Skeletal muscle tissue (tissue), 4 donors: ENCODE data around the gene YAP1. TPM values are rescaled to one million over a fixed set of nuclear protein-coding genes. Genes with fewer than 3 reads are reported as not detected.

Experiments used
- H3K27ac ChIP-seq: one replicate; pipeline ENCODE4 v1.7.0; 2013; ENCODE audit warnings: mild to moderate bottlenecking, low read depth, low read length, inconsistent platforms
- H3K27me3 ChIP-seq, 3 donors: one replicate each; pipeline ENCODE4 v1.7.0; 2013; ENCODE audit warnings: low read length in 3 of 3; ENCODE audit not compliant: control insufficient read depth in 3 of 3, insufficient read depth in 3 of 3
- H3K36me3 ChIP-seq, 3 donors: one replicate each; pipeline ENCODE4 v1.7.0; 2013; ENCODE audit warnings: low read length in 3 of 3; ENCODE audit not compliant: control insufficient read depth in 3 of 3, insufficient read depth in 3 of 3
- H3K4me1 ChIP-seq, 3 donors: one replicate each; pipeline ENCODE4 v1.7.0; 2013; ENCODE audit warnings: low read length in 3 of 3, mild to moderate bottlenecking in 3 of 3; ENCODE audit not compliant: control insufficient read depth in 3 of 3, insufficient read depth in 3 of 3
- H3K4me3 ChIP-seq, 3 donors: one replicate each; pipeline ENCODE4 v1.7.0; 2013; ENCODE audit warnings: low read length in 3 of 3
- H3K9ac ChIP-seq, 3 donors: one replicate each; pipeline ENCODE4 v1.7.0; 2013; ENCODE audit warnings: low read length in 3 of 3, mild to moderate bottlenecking in 3 of 3, moderate library complexity in 2 of 3, low read depth in 1 of 3
- H3K9me3 ChIP-seq, 3 donors: one replicate each; pipeline ENCODE4 v1.7.0; 2013; ENCODE audit warnings: low read length in 3 of 3; ENCODE audit not compliant: control insufficient read depth in 3 of 3
- total RNA-seq: library from RNA; depleted of rRNA; stranded (reverse); fragments of >200 nt; gene quantifications from one replicate; pipeline ENCODE4 v1.2.3, GENCODE V29; 2014
- donor health status: Osteomylitis.

The YAP1 gene
- total RNA-seq, 1 donor from 2014 or later, result 49.6 TPM

DNA sequence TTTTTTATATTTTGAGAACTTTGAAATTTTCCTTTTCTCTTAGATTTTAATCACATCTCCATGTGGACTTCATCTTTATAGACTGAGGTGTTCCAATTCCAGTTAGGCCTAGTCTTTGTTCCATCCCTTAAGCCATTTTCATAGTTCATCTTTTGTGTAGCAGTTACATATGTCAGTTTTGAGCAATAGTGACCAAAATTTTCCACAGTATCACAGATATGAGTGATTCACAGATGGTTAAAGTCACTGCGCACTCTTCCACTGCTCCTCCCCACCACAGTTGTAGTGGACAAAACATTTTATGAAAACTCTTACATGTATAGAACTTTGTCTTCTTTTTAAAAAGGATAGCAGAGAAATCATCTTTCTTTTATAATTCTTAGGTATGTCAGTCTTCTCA lies 42.8 kb downstream of the YAP1 start:
- peak overlapping the region; percentile 70 for H3K27ac ChIP-seq

DNA sequence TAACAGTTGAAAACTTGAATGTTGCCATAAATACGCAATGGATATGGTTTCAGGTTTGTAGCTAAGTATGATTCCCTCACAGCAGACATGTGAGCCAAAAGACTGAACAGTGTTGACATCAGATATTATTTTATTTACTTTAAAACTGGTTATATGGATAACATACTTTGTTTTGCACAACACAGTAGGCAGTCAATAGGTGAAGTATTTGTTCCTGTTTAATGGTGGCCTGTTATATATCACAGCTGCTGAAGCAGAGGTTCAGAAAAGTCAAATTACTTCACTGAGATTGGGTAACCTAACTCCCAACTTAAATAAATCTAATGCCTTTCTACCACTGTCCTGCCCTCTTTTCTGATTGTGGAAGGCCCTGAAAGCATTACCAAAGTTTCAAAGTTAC lies 44.6 kb downstream of the YAP1 start:
- H3K27me3 ChIP-seq, result no peaks in the 10 kb centered on the region
- peak overlapping the region in 1 of 3 donors; percentile 37 for H3K9ac ChIP-seq
- peak overlapping the region in 1 of 3 donors; percentile 2 for H3K4me3 ChIP-seq
- no peaks in the 10 kb centered on the region for H3K36me3 ChIP-seq
- H3K9me3 ChIP-seq, result no peaks in the 10 kb centered on the region
- peaks cover 19 to 49% (median 21%) of the 10 kb centered on the region in 3 donors for H3K4me1 ChIP-seq
- H3K27ac ChIP-seq, result peak overlapping the region; percentile 70

More for the DNA sequence above, 42.8 kb downstream of the YAP1 start:
- Histone ChIP-seq H3K27me3 (no peaks in the 10 kb centered on the region), H3K4me1 (peaks cover 16 to 48% (median 18%) of the 10 kb centered on the region in 3 donors), H3K9me3 (no peaks in the 10 kb centered on the region), H3K4me3 (no peak overlapping the region), H3K36me3 (no peaks in the 10 kb centered on the region), H3K9ac (no peak overlapping the region)

DNA sequence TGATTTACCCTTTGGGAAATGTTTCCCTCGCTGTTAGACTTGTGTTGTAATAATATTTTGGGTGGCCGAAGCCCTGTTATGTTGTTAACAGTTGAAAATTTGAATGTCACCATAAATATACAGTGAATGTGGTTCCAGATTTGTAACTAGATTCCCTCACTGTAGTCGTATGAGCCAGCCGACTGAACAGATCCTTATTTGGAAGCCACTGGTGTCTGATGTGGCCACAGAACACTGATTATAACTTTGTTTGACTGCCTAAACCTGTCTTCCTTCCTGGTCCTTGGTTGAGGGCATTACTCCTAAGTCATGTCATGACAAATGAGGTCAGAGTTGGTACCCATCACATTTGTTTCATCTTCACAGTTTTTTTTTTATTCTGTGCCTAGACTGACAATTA lies 45.4 kb downstream of the YAP1 start:
- H3K27ac ChIP-seq, result peak overlapping the region; percentile 70
- no peak overlapping the region for H3K9ac ChIP-seq
- no peaks in the 10 kb centered on the region for H3K9me3 ChIP-seq
- no peak overlapping the region for H3K4me3 ChIP-seq
- no peaks in the 10 kb centered on the region for H3K36me3 ChIP-seq
- no peaks in the 10 kb centered on the region for H3K27me3 ChIP-seq
- peaks cover 19 to 49% (median 21%) of the 10 kb centered on the region in 3 donors for H3K4me1 ChIP-seq

DNA sequence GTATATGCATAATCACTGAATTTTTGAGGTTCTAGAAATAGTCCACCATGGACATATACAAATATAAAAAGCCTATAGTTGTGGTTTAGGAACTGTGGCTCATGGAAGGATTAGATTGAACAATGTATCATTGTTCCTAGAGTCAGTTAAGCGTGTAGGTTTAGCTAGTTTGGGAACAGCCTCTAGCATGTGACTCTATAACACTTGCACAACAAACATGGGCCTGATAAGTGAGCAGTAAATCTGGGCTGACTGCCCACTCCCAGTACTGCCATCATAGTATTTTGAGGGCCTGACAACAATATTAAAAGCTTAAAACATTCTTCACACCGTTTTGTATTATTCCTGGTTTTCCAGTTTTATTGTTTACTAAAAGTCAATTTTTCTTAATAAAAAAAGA lies 47.0 kb downstream of the YAP1 start:
- H3K36me3 ChIP-seq, result peaks cover 0 to under 1% (median 0%) of the 10 kb centered on the region in 3 donors
- H3K27me3 ChIP-seq, result no peaks in the 10 kb centered on the region
- no peak overlapping the region for H3K4me3 ChIP-seq
- H3K27ac ChIP-seq, result no peak overlapping the region
- no peaks in the 10 kb centered on the region for H3K9me3 ChIP-seq
- H3K9ac ChIP-seq, result no peak overlapping the region
- peaks cover 16 to 38% (median 17%) of the 10 kb centered on the region in 3 donors for H3K4me1 ChIP-seq

DNA sequence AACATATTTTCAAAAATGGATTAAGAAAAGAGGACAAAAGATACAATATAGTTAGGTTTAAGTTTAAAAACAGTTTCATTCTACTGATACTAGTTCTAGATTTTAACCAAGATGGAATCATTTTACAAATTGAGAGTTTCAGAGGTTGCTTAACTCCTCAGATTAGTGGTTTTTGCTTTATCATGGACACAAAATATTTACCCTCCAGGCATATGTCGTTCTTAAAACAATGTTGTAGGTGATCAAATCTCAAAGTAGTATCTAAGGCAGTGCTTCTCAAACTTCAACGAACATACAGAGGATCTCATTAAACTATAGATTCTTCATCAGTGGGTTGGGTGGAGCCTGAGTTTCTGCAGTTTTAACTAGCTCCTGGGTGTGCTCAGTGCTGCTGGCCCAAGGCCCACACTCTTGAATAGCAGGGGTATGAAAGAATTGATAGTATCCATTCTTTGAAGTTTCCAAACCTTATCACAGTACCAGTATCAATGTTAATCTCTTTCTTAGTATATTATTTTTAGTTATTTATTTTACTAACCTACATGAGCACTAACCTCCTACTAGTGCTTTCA lies 48.0 kb downstream of the YAP1 start:
- H3K27me3 ChIP-seq, result no peaks in the 10 kb centered on the region
- H3K9me3 ChIP-seq, result no peaks in the 10 kb centered on the region
- H3K36me3 ChIP-seq, result peaks cover 0 to 7% (median 0%) of the 10 kb centered on the region in 3 donors
- no peak overlapping the region for H3K9ac ChIP-seq
- H3K27ac ChIP-seq, result peak overlapping the region; percentile 9
- peaks cover 11 to 29% (median 12%) of the 10 kb centered on the region in 3 donors for H3K4me1 ChIP-seq
- no peak overlapping the region for H3K4me3 ChIP-seq

DNA sequence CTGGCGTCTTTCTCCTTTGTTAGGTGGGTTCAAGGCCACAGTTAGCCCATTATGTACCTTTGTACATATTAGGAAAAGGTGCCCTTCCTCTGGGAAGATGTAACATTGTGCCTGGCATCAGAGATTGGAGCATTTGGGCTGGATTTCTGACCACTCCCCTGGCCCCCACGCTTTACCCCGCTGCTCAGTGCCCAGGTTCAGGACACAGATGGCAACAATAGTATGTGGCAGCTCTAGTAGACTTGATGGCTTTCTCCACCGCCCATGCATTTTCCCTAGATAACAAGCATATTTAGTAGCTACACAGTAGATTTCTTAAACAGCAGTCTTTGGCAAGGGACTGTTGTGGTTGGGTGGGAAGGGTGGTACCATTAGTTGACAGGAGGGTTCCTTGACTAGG lies 53.1 kb downstream of the YAP1 start:
- Histone ChIP-seq H3K9ac (no peak overlapping the region), H3K27me3 (no peaks in the 10 kb centered on the region), H3K4me3 (no peak overlapping the region), H3K4me1 (peaks cover under 1 to 5% (median 4%) of the 10 kb centered on the region in 3 donors), H3K27ac (no peak overlapping the region), H3K9me3 (no peaks in the 10 kb centered on the region), H3K36me3 (peaks cover 0 to 12% (median 2%) of the 10 kb centered on the region in 3 donors)

DNA sequence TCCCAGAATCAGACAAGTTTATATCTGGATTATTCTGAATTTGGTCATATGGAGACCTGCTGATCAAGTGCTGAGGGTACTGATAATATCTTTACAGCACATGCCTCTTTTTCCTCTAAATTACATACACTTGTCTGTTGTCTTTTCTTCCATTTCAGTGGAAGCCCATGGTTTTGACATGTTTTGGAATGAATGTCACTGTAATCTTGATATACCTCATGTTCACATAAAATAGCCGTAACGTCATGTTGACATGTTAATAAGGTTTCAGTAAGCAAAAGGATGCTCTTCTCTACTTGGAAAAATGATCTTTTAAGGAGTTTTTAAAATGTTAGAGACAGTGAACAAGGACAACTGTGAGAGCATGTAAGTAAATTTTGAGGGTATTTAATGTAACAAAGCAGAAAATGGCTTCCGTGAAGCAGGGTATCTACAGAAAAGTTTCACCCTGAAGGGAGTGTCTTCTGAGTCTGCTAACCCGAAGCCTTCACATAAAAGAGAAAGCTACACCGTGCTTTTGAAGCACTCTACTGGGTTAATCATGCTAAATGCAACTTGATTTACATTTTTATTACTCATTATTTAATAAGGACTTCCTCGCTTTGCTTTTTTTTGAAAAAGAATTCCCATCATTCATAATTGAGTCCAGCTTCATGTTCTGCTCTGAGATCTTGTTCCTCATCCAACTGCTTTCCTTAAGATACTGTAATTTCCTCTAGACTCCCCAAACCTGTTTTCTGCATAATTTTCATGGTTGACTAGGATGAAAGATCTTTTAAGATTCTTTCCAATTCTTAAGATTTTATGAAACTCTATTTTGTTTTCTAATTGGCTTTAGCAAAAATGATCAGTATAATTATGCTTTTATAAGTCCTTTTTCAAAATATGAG lies 56.2 kb downstream of the YAP1 start:
- Histone ChIP-seq H3K9ac (no peak overlapping the region), H3K9me3 (no peaks in the 10 kb centered on the region), H3K27ac (no peak overlapping the region), H3K27me3 (no peaks in the 10 kb centered on the region), H3K4me1 (peaks cover 0 to 2% (median 0%) of the 10 kb centered on the region in 3 donors), H3K4me3 (no peak overlapping the region), H3K36me3 (peaks cover 0 to 12% (median 2%) of the 10 kb centered on the region in 3 donors)

DNA sequence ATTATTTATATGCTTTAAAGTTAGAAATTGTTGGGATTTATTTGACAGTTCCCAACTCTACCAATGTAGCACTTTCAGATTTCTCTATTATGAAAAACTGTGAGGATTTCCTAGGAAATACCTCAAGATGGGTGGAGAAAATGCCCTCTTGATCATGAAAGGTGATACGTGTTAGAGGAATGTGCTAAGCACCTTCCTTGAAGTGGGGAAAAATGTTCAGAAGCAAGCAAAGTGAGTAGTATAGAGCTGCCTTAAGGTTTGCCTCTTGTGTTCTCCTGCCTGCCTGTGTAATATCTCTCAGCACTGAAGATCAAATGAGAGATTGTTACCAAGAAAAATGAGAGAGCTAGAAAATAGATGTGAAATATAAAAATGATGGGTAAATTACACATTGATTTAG lies 58.2 kb downstream of the YAP1 start:
- peaks cover 0 to 3% (median 0%) of the 10 kb centered on the region in 3 donors for H3K36me3 ChIP-seq
- H3K27me3 ChIP-seq, result no peaks in the 10 kb centered on the region
- no peak overlapping the region for H3K27ac ChIP-seq
- no peaks in the 10 kb centered on the region for H3K4me1 ChIP-seq
- H3K9ac ChIP-seq, result no peak overlapping the region
- H3K4me3 ChIP-seq, result no peak overlapping the region
- H3K9me3 ChIP-seq, result no peaks in the 10 kb centered on the region

DNA sequence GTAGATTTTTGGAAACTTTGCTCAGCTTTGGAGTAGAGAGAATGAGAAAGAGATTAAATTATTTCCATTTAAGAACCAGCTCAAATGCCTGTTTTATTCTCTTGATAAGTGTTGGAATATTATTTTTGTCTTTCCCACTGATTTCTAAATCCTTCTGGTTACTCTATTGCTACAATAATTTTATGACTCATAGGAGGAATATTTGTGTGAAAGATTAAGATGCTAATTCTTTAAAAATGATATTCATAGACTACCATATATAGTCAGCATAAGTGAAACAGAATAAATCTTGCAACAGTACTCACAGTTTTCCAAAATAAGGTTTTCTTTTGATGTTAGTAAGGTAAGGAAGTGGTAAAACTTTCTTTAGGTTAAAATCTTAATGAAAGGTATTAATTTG lies 60.9 kb downstream of the YAP1 start:
- no peak overlapping the region for H3K4me3 ChIP-seq
- no peak overlapping the region for H3K9ac ChIP-seq
- H3K4me1 ChIP-seq, result no peaks in the 10 kb centered on the region
- H3K27me3 ChIP-seq, result no peaks in the 10 kb centered on the region
- no peak overlapping the region for H3K27ac ChIP-seq
- H3K36me3 ChIP-seq, result peaks cover 0 to 4% (median 0%) of the 10 kb centered on the region in 3 donors
- H3K9me3 ChIP-seq, result no peaks in the 10 kb centered on the region
